HEK293 (cell line): ENCODE results near the gene C2orf80.
"Not testable (repeated sequence)": the region's sequence is repeated elsewhere in the genome, so short reads cannot be mapped to it uniquely, and the experiment has no call there.

Experiments
- CTCF ChIA-PET: fragments of 350-600 bp; formaldehyde crosslinking; extraction: SDS; loops from one replicate; lab custom pipeline; 2021; ENCODE audit warnings: antibody characterized with exemption; lab: Yijun Ruan, JAX
- POLR2A ChIA-PET: fragments of 300-600 bp; formaldehyde crosslinking; extraction: SDS; loops from one replicate; lab custom pipeline; 2020; ENCODE audit warnings: antibody characterized with exemption, inconsistent platforms; lab: Yijun Ruan, JAX
- H3K27ac ChIP-seq: fragments of 200-500 bp; sonication (Bioruptor generic); 2 replicates; pipeline ENCODE4 v1.5.1; 2014; ENCODE audit warnings: low read depth, low read length, control low read depth, inconsistent platforms; ENCODE audit errors: extremely low read depth
- H3K36me3 ChIP-seq, 2 experiments: fragments of 200-500 bp in 1 of 2; sonication (Bioruptor generic) in 1 of 2; 1 replicate in 1 of 2; 2 replicates in 1 of 2; pipeline ENCODE4 v1.5.1; 2014 to 2017; ENCODE audit warnings: inconsistent platforms in 2 of 2, low read length in 2 of 2; ENCODE audit not compliant: control insufficient read depth in 2 of 2, insufficient read depth in 1 of 2
- H3K4me1 ChIP-seq: fragments of 200-500 bp; sonication (Bioruptor generic); 2 replicates; pipeline ENCODE4 v1.5.1; 2014; ENCODE audit warnings: mild to moderate bottlenecking, low read length, inconsistent platforms; ENCODE audit not compliant: control insufficient read depth, insufficient read depth
- H3K4me3 ChIP-seq: 2 replicates; pipeline ENCODE4 v1.5.1; 2011; ENCODE audit warnings: low read depth, mild to moderate bottlenecking, control low read depth, low read length, moderate library complexity
- H3K9me3 ChIP-seq: fragments of 200-500 bp; sonication (Bioruptor generic); 2 replicates; pipeline ENCODE4 v1.5.1; 2014; ENCODE audit warnings: low read depth, low read length, inconsistent platforms; ENCODE audit not compliant: control insufficient read depth, insufficient read depth
- GLIS1 ChIP-seq: fragments of 450-650 bp; formaldehyde crosslinking; IDR thresholded peaks from 2 replicates; pipeline ENCODE4 v1.5.1; 2016; ENCODE audit warnings: missing biosample characterization, missing genetic modification characterization
- IKZF3 ChIP-seq: fragments of 450-650 bp; IDR thresholded peaks from 2 replicates; pipeline ENCODE4 v1.5.0; 2018; ENCODE audit warnings: missing biosample characterization, mild to moderate bottlenecking, missing genetic modification characterization, moderate library complexity
- KLF7 ChIP-seq: fragments of 450-650 bp; formaldehyde crosslinking; IDR thresholded peaks from 2 replicates; pipeline ENCODE4 v1.5.1; 2016; ENCODE audit warnings: missing biosample characterization, missing genetic modification characterization, borderline replicate concordance
- PRDM10 ChIP-seq: fragments of 450-650 bp; formaldehyde crosslinking; IDR thresholded peaks from 2 replicates; pipeline ENCODE4 v1.5.1; 2016; ENCODE audit warnings: missing biosample characterization, missing genetic modification characterization
- ZBTB17 ChIP-seq: fragments of 450-650 bp; formaldehyde crosslinking; IDR thresholded peaks from 2 replicates; pipeline ENCODE4 v1.5.1; 2016; ENCODE audit warnings: missing biosample characterization, missing genetic modification characterization
- ZNF133 ChIP-seq: fragments of 450-650 bp; formaldehyde crosslinking; IDR thresholded peaks from 2 replicates; pipeline ENCODE4 v1.5.1; 2016; ENCODE audit warnings: missing biosample characterization, missing genetic modification characterization
- ZNF341 ChIP-seq: fragments of 450-650 bp; formaldehyde crosslinking; IDR thresholded peaks from 2 replicates; pipeline ENCODE4; 2016; ENCODE audit warnings: low read depth, missing biosample characterization, missing genetic modification characterization
- ZNF600 ChIP-seq: fragments of 450-650 bp; formaldehyde crosslinking; IDR thresholded peaks from 2 replicates; pipeline ENCODE4 v1.5.1; 2016; ENCODE audit warnings: missing biosample characterization, missing genetic modification characterization
- ZNF624 ChIP-seq: fragments of 450-650 bp; formaldehyde crosslinking; IDR thresholded peaks from 2 replicates; pipeline ENCODE4 v1.5.1; 2017; ENCODE audit warnings: missing biosample characterization, missing genetic modification characterization
- ZNF629 ChIP-seq: fragments of 450-650 bp; formaldehyde crosslinking; IDR thresholded peaks from 2 replicates; pipeline ENCODE4 v1.5.1; 2017; ENCODE audit warnings: missing biosample characterization, missing genetic modification characterization
- ZNF654 ChIP-seq: fragments of 450-650 bp; formaldehyde crosslinking; IDR thresholded peaks from 2 replicates; pipeline ENCODE4 v1.5.1; 2016; ENCODE audit warnings: low read depth, missing biosample characterization, missing genetic modification characterization
- TF ChIP-seq, protein P1 (sequence below): fragments of 450-650 bp; formaldehyde crosslinking; IDR thresholded peaks from 2 replicates; pipeline ENCODE4 v1.5.1; 2016; ENCODE audit warnings: missing biosample characterization, missing genetic modification characterization
- TF ChIP-seq, protein P2 (sequence below): fragments of 450-650 bp; formaldehyde crosslinking; IDR thresholded peaks from 2 replicates; pipeline ENCODE4 v1.5.1; 2016; ENCODE audit warnings: missing biosample characterization, missing genetic modification characterization
- TF ChIP-seq, protein P3 (sequence below): fragments of 450-650 bp; formaldehyde crosslinking; IDR thresholded peaks from 2 replicates; pipeline ENCODE4 v1.5.1; 2016; ENCODE audit warnings: missing biosample characterization, missing genetic modification characterization

Gene C2orf80

DNA sequence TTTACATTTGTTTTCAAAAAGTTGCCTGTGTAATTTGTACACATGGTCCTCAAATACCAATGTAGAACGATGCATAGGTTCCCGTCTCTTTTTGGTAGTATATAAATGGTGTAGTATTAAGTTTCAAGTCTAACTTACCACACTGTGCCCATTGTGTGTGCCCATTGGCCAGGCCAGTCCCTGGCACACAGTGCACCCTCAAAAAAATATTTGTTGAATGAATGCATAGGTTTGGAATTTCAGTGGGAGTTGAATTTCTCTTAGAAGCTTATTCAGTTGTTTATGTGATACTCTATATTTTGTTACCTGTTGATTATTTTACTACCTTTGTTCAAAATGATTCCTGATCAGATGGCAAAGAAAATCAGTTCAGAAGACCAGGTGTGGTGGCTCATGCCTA, 35.0 kb upstream of the C2orf80 start:
- Histone ChIP-seq H3K36me3 (no peaks in the 10 kb centered on the region), H3K9me3 (no peaks in the 10 kb centered on the region), H3K4me3 (no peak overlapping the region), H3K4me1 (no peaks in the 10 kb centered on the region), H3K27ac (no peak overlapping the region)
- POLR2A ChIA-PET, result no interaction called here
- TF ChIP-seq KLF7 (tag by site-specific recombination) (no peak), ZBTB17 (tag by site-specific recombination) (no peak), IKZF3 (tag by site-specific recombination) (no peak), ZNF624 (tag by site-specific recombination) (no peak), ZNF133 (tag by site-specific recombination) (no peak)
- TF ChIP-seq, protein P1, sequence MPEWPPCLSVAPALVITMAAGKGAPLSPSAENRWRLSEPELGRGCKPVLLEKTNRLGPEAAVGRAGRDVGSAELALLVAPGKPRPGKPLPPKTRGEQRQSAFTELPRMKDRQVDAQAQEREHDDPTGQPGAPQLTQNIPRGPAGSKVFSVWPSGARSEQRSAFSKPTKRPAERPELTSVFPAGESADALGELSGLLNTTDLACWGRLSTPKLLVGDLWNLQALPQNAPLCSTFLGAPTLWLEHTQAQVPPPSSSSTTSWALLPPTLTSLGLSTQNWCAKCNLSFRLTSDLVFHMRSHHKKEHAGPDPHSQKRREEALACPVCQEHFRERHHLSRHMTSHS (tag by site-specific recombination), result no peak
- TF ChIP-seq, protein P2, sequence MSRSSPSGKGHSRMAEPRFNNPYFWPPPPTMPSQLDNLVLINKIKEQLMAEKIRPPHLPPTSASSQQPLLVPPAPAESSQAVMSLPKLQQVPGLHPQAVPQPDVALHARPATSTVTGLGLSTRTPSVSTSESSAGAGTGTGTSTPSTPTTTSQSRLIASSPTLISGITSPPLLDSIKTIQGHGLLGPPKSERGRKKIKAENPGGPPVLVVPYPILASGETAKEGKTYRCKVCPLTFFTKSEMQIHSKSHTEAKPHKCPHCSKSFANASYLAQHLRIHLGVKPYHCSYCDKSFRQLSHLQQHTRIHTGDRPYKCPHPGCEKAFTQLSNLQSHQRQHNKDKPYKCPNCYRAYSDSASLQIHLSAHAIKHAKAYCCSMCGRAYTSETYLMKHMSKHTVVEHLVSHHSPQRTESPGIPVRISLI (tag by site-specific recombination), result no peak
- TF ChIP-seq, all 188 proteins: peak for 0
- CTCF ChIA-PET, result interaction anchor here (0.6 to 1.4 kb wide), 2 partner anchors 25 to 49 kb away, joined by 3 to 4 read pairs; no protein-coding TSS in a partner anchor

DNA sequence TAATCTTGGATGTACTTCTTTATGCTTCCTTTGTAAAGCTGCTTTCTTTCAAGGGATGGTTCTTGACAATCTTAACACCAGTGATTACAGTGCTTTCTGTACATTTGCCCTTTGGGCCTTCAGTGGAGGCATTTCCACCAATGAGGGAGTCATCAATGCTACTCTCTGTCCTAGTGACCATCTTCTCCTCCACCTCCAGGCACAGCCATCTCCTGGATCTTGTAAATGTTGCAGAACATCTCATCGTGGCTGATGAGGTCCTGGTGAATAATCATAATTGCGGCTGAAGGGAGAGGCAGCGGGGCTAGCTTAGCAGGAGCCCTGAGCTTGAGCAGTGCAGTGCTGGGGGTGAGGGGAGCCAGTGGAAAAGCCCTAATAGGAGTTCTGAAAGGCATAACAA, 32.5 kb upstream of the C2orf80 start:
- TF ChIP-seq ZNF629 (tag by site-specific recombination) (peak; percentile 42; the same call in 1 of the 2 replicates), ZNF600 (tag by site-specific recombination) (0 out of 2 replicates have a peak, but pooled peaks have one; percentile 58), ZNF654 (tag by site-specific recombination) (no peak), PRDM10 (tag by site-specific recombination) (no peak), ZNF341 (tag by site-specific recombination) (0 out of 2 replicates have a peak, but pooled peaks have one; percentile 42), GLIS1 (0 out of 2 replicates have a peak, but pooled peaks have one; percentile 12), ZBTB17 (tag by site-specific recombination) (0 out of 2 replicates have a peak, but pooled peaks have one; percentile 26)
- TF ChIP-seq, protein P3, sequence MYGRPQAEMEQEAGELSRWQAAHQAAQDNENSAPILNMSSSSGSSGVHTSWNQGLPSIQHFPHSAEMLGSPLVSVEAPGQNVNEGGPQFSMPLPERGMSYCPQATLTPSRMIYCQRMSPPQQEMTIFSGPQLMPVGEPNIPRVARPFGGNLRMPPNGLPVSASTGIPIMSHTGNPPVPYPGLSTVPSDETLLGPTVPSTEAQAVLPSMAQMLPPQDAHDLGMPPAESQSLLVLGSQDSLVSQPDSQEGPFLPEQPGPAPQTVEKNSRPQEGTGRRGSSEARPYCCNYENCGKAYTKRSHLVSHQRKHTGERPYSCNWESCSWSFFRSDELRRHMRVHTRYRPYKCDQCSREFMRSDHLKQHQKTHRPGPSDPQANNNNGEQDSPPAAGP (tag by site-specific recombination), result 0 out of 2 replicates have a peak, but pooled peaks have one; percentile 42
- TF ChIP-seq, all 188 proteins: peak for 6
- no peak overlapping the region for H3K27ac ChIP-seq
- no peaks in the 10 kb centered on the region for H3K36me3 ChIP-seq
- CTCF ChIA-PET, result interaction anchor here (0.6 kb wide), 2 partner anchors 32 to 46 kb away, joined by 3 to 4 read pairs; partner anchors contain the start of gene IDH1
- no peak overlapping the region for H3K4me3 ChIP-seq
- POLR2A ChIA-PET, result no interaction called here
- H3K4me1 ChIP-seq, result no peaks in the 10 kb centered on the region
- no peaks in the 10 kb centered on the region for H3K9me3 ChIP-seq

DNA sequence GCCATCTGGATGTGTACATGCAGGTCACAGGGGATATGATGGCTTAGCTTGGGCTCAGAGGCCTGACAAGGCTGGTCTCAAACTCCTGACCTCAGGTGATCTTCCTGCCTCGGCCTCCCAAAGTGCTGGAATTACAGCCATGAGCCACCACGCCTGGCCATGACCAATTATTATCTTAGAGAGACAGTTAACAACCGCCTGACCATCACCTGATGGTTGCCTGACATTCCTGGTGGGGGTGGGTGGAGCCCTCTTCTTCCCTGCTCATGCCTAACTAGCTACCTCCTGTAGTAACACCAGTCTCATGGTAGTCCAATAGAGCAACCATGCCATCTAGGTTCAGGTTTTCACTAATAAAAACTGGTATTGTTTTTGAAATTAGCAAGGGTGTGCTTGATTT, 32.0 kb upstream of the C2orf80 start:
- H3K36me3 ChIP-seq, H3K9me3 ChIP-seq, H3K4me1 ChIP-seq, H3K27ac ChIP-seq, H3K4me3 ChIP-seq, POLR2A ChIA-PET: not testable (repeated sequence)
- CTCF ChIA-PET, result interaction anchor here (0.6 kb wide), 1 partner anchor 33 kb away, joined by 4 read pairs; the partner anchor contains the start of gene IDH1
